Measurements from ENCODE around the gene BCL11A.

BCL11A gene

DNA sequence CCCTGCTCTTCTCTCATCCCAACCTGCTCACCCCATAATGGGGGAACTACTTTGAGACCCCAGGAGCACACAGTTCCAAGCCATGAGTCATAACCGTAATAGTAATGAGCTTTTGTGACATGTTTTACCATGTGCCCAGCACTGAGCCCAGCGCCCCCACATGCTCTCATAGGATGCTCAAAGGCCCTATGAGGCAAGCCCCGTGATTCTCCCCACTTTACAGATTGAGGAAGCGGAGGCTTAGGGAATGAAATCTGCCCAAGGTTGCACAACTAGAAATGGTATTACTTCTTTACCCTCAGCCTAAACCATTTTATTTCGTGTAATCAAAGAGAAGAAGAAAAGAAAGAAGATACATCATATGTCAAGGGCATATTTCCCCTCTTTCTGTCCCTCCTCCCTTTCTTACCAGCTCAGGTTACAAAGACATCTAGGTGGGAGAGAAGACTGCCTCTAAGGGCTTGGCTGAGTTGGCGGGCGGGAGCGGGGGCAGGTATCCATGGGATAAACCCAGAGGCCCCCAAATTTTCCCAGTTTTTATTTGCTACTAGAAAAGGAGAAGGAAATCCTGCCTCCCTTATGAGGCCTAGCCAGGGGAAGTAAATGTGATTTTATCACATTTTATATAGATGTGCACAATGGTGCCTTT, 24.2 kb downstream of the BCL11A start:
- TF ChIP-seq, protein P1, sequence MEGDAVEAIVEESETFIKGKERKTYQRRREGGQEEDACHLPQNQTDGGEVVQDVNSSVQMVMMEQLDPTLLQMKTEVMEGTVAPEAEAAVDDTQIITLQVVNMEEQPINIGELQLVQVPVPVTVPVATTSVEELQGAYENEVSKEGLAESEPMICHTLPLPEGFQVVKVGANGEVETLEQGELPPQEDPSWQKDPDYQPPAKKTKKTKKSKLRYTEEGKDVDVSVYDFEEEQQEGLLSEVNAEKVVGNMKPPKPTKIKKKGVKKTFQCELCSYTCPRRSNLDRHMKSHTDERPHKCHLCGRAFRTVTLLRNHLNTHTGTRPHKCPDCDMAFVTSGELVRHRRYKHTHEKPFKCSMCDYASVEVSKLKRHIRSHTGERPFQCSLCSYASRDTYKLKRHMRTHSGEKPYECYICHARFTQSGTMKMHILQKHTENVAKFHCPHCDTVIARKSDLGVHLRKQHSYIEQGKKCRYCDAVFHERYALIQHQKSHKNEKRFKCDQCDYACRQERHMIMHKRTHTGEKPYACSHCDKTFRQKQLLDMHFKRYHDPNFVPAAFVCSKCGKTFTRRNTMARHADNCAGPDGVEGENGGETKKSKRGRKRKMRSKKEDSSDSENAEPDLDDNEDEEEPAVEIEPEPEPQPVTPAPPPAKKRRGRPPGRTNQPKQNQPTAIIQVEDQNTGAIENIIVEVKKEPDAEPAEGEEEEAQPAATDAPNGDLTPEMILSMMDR (IDR thresholded peaks at IDR 0.05; ENCODE audit: low read depth, low read length, poor library complexity, severe bottlenecking), result no peak
- TF ChIP-seq EZH2phosphoT487 (IDR thresholded peaks at IDR 0.05; ENCODE audit: borderline replicate concordance, low read length), result no peak
- peaks cover 89% of the 10 kb centered on the region for H4K20me1 ChIP-seq (ENCODE audit: control insufficient read depth, insufficient read depth, low read depth, low read length)
- peaks cover 99% of the 10 kb centered on the region for H3K4me1 ChIP-seq (ENCODE audit: control insufficient read depth, low read length)

DNA sequence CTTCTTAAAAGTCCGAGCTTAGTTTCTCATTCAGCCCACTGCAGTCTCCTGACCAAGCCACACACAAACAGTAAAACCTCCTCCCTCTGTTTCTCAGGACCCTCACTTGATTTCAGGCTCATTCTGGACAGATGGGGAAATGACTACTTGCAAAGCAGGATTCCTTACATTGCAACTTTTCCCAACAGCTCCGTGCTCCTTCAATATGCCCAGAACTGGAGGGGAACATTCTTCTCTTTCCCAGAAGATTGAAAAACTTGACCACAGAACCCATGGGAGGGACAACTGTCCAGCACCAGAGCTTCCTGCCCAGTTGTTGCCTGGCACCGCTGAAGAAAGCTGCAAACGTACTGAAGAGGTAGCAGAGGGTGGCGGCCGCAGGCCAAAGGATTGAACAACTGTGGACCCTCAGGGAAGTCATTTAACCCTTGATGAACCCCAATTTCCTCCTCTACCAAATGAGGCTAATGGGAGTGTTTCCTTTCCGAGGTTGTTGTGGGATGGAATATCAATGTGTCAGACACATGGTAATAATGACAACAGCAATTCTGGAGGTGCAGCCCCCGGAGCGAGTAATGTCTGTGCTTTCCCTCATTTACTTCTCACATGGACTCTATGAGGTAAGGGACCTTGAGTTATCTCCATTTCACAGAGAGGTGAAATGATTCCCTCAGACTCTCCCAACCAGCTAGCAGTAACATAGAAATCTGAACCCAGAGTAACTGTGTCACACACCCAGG, 25.0 kb downstream of the BCL11A start:
- Histone ChIP-seq H3F3A (ENCODE audit: control insufficient read depth, insufficient read depth) (peaks cover 2% of the 10 kb centered on the region; the same call in 1 of the 2 replicates), H3K27ac (ENCODE audit: low read depth, low read length) (no peak overlapping the region), H3K9me3 (ENCODE audit: control insufficient read depth, insufficient read depth, low read length) (no peaks in the 10 kb centered on the region), H4K20me1 (ENCODE audit: control insufficient read depth, insufficient read depth, low read depth, low read length) (peaks cover 86% of the 10 kb centered on the region), H3K4me1 (ENCODE audit: control insufficient read depth, low read length) (peaks cover 99% of the 10 kb centered on the region), H3K4me2 (ENCODE audit: low read length) (peak overlapping the region; percentile 67; the same call in 1 of the 2 replicates), H3K27me3 (ENCODE audit: control insufficient read depth, low read length) (no peaks in the 10 kb centered on the region), H3K9me2 (replicated peaks; ENCODE audit: control insufficient read depth, low read length) (no peaks in the 10 kb centered on the region), H3K4me3 (ENCODE audit: low read length) (no peak overlapping the region), H3K36me3 (ENCODE audit: control insufficient read depth, low read length) (peaks cover 99% of the 10 kb centered on the region), H3K79me2 (ENCODE audit: control insufficient read depth, low read length) (peaks cover 100% of the 10 kb centered on the region)
- no peak for TF ChIP-seq EZH2phosphoT487 (IDR thresholded peaks at IDR 0.05; ENCODE audit: borderline replicate concordance, low read length)
- TF ChIP-seq, protein P1 (IDR thresholded peaks at IDR 0.05; ENCODE audit: low read depth, low read length, poor library complexity, severe bottlenecking), result no peak

More for the DNA sequence above, 24.2 kb downstream of the BCL11A start:
- Histone ChIP-seq H3K36me3 (ENCODE audit: control insufficient read depth, low read length) (peaks cover 99% of the 10 kb centered on the region), H3F3A (ENCODE audit: control insufficient read depth, insufficient read depth) (peaks cover 3% of the 10 kb centered on the region; the same call in 1 of the 2 replicates), H3K4me3 (ENCODE audit: low read length) (no peak overlapping the region), H3K27me3 (ENCODE audit: control insufficient read depth, low read length) (no peaks in the 10 kb centered on the region), H3K79me2 (ENCODE audit: control insufficient read depth, low read length) (peaks cover 100% of the 10 kb centered on the region), H3K9me3 (ENCODE audit: control insufficient read depth, insufficient read depth, low read length) (no peaks in the 10 kb centered on the region), H3K9me2 (replicated peaks; ENCODE audit: control insufficient read depth, low read length) (no peaks in the 10 kb centered on the region), H3K27ac (ENCODE audit: low read depth, low read length) (no peak overlapping the region), H3K4me2 (ENCODE audit: low read length) (peak overlapping the region; percentile 67; the same call in 1 of the 2 replicates)

DNA sequence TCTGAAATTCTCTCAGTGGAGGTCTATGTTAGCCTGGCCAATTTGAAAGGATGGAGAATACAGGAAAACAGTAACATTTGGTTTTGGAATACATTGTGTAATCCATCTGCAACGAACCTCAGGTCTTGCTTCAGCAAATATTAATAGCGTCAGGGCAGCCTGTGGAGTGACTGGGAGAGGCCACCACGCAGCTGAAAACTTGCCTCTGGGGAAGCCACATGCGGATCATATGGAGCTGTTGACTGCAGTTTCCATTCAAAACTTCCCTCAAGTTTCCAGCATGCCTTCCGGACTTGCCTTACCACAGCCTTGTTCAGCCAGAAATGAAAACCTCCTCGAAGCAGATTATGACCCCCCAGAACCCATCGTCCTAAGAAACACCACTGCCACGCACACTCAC, 25.7 kb downstream of the BCL11A start:
- peaks cover 99% of the 10 kb centered on the region for H3K36me3 ChIP-seq (ENCODE audit: control insufficient read depth, low read length)
- H4K20me1 ChIP-seq (ENCODE audit: control insufficient read depth, insufficient read depth, low read depth, low read length), result peaks cover 86% of the 10 kb centered on the region
- no peak overlapping the region for H3K4me3 ChIP-seq (ENCODE audit: low read length)
- no peak overlapping the region for H3K27ac ChIP-seq (ENCODE audit: low read depth, low read length)
- H3K9me3 ChIP-seq (ENCODE audit: control insufficient read depth, insufficient read depth, low read length), result no peaks in the 10 kb centered on the region
- H3K9me2 ChIP-seq (replicated peaks; ENCODE audit: control insufficient read depth, low read length), result no peaks in the 10 kb centered on the region
- no peak for TF ChIP-seq EZH2phosphoT487 (IDR thresholded peaks at IDR 0.05; ENCODE audit: borderline replicate concordance, low read length)
- TF ChIP-seq, protein P1 (IDR thresholded peaks at IDR 0.05; ENCODE audit: low read depth, low read length, poor library complexity, severe bottlenecking), result no peak
- peak overlapping the region; percentile 5; the same call in 1 of the 2 replicates for H3K4me2 ChIP-seq (ENCODE audit: low read length)
- peaks cover 99% of the 10 kb centered on the region for H3K4me1 ChIP-seq (ENCODE audit: control insufficient read depth, low read length)
- H3F3A ChIP-seq (ENCODE audit: control insufficient read depth, insufficient read depth), result peaks cover 5% of the 10 kb centered on the region; the same call in 1 of the 2 replicates
- peaks cover 100% of the 10 kb centered on the region for H3K79me2 ChIP-seq (ENCODE audit: control insufficient read depth, low read length)
- H3K27me3 ChIP-seq (ENCODE audit: control insufficient read depth, low read length), result no peaks in the 10 kb centered on the region

Measured in DOHH2 (cell line).